Ecto neural progenitor cell (in vitro differentiated cells): Measurements from ENCODE around the gene QSOX1.
A peak's percentile ranks its signal among the peaks of the same experiment; 100 is the strongest.

Source experiments
- DNase-seq: peaks from one replicate; pipeline ENCODE4 v3.0.0-alpha.2; 2018; ENCODE audit warnings: low spot score

QSOX1 gene

GRCh38 chr1:180169640-180170195, 15.0 kb downstream of the QSOX1 start:
- DNase-seq = no peak

- DNase-seq = no peak
Measured at GRCh38 chr1:180170546-180171151, 16.0 kb downstream of the QSOX1 start.

- DNase-seq = no peak
Measured at GRCh38 chr1:180171691-180172090, 17.0 kb downstream of the QSOX1 start.

GRCh38 chr1:180173451-180173850, 18.8 kb downstream of the QSOX1 start:
- DNase-seq = no peak

- no peak for DNase-seq
Measured at GRCh38 chr1:180173952-180174351, 19.3 kb downstream of the QSOX1 start.

GRCh38 chr1:180175291-180175690, 20.6 kb downstream of the QSOX1 start:
- no peak for DNase-seq

GRCh38 chr1:180175806-180176205, 21.1 kb downstream of the QSOX1 start:
- no peak for DNase-seq

- no peak for DNase-seq
Measured at GRCh38 chr1:180176965-180177364, 22.3 kb downstream of the QSOX1 start.

GRCh38 chr1:180177931-180178330, 23.3 kb downstream of the QSOX1 start:
- DNase-seq = no peak

- peak; percentile 81 for DNase-seq
Measured at GRCh38 chr1:180178511-180179161, 24.0 kb downstream of the QSOX1 start.

GRCh38 chr1:180179162-180179957, 24.7 kb downstream of the QSOX1 start:
- DNase-seq = no peak

GRCh38 chr1:180181048-180181447, 26.4 kb downstream of the QSOX1 start:
- DNase-seq = no peak

GRCh38 chr1:180181996-180182642, 27.4 kb downstream of the QSOX1 start:
- no peak for DNase-seq

- no peak for DNase-seq
Measured at GRCh38 chr1:180182643-180183311, 28.1 kb downstream of the QSOX1 start.

- no peak for DNase-seq
Measured at GRCh38 chr1:180183426-180183825, 28.8 kb downstream of the QSOX1 start.

GRCh38 chr1:180184041-180184440, 29.4 kb downstream of the QSOX1 start:
- no peak for DNase-seq

- no peak for DNase-seq
Measured at GRCh38 chr1:180185281-180185680, 30.6 kb downstream of the QSOX1 start.

- no peak for DNase-seq
Measured at GRCh38 chr1:180185971-180186645, 31.4 kb downstream of the QSOX1 start.

- DNase-seq = no peak
Measured at GRCh38 chr1:180186831-180187230, 32.2 kb downstream of the QSOX1 start.

GRCh38 chr1:180187626-180188025, 33.0 kb downstream of the QSOX1 start:
- no peak for DNase-seq

- DNase-seq = peak; percentile 80
Measured at GRCh38 chr1:180188091-180188506, 33.4 kb downstream of the QSOX1 start.
